Effector CD4-positive, alpha-beta T cell (primary cell): Measurements from ENCODE around the gene POP4.
"Not testable (repeated sequence)": the region's sequence is repeated elsewhere in the genome, so short reads cannot be mapped to it uniquely, and the experiment has no call there.

Source experiments
- DNase-seq: peaks from one replicate; pipeline ENCODE4 v3.0.0-alpha.2; 2020

POP4 gene

DNA sequence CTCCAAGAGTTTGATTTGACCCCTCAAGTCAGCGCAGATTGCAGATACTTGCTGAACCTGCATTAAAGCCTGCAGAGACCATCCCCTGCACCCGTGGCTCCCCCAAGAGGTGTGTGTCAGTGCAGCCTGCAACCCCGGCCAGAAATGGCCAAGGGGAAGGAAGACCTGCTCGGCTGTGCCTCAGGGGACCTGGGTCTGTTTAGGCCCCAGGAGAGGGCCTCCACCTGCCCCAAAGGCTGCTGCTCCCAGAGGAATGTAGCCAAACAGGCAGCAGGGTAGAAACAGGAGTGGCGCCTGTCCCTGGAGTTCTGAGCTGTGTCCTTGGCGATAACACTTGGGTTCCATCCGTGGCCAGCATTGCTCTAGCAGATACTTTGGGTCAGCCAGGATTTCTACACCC lies 8.0 kb downstream of the POP4 start:
- no peak for DNase-seq

DNA sequence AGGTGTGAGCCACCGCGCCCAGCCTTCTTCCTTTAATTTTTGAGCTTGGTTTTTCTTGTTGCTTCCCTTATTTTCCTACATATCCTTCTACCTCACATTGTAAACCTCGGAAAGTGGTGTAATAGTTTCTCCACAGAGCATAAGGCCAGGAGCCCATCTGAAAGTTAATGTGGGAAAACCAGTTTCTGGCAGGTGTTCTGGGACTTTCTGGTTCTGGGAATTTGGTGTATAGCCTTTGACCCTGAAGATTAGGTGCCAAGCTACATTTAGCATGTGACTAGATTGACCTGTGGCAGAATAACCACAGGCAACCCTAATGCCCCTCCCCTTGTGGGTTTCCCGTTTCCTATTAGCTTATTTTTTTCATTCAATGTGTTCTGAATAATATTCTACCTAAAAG lies 8.7 kb downstream of the POP4 start:
- no peak for DNase-seq

DNA sequence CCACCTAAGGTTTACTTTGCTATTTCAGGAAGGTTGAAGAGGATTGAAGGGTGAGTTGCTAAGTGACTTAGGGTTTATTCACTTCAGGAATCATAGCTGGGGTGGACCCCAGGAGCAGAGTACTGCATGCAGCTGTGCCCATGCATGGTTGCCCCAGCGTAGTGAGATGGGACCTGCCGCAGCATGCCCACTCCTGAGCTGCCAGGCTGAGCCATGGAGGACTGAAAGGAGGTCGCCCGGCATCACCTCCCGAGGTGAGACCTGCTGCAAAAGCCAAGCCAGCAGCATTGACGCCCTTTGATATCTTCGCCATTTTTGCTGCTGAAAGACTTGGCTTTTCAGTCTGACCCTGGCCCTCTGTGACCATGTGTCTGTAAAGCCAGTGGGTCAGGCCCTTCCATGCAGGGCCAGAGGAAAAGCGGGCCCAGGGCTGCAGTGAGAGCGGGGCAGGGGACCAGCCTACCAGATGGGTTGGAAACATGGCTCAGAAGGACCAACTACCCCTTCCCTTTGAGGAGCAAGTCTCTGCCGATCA lies 9.9 kb downstream of the POP4 start:
- no peak for DNase-seq

DNA sequence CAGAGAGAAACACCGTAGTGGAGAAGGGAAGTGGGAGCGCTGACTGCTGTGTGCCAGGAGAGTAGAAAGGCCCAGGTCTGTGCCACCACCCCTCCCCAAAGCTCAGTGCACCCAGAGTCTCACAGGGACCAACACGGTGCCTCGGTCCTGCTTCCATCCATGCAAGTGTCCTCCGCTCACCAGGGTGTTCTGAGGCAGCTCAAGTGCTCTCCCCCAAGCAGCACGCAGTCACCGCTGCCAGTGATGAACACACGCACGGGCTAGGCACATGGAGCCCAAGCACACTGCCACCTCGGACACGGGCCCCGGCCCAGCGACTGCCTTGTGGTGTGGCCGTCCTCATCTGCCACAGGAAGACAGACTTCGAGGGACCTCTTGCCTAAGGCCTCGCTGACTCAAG lies 10.5 kb downstream of the POP4 start:
- no peak for DNase-seq

DNA sequence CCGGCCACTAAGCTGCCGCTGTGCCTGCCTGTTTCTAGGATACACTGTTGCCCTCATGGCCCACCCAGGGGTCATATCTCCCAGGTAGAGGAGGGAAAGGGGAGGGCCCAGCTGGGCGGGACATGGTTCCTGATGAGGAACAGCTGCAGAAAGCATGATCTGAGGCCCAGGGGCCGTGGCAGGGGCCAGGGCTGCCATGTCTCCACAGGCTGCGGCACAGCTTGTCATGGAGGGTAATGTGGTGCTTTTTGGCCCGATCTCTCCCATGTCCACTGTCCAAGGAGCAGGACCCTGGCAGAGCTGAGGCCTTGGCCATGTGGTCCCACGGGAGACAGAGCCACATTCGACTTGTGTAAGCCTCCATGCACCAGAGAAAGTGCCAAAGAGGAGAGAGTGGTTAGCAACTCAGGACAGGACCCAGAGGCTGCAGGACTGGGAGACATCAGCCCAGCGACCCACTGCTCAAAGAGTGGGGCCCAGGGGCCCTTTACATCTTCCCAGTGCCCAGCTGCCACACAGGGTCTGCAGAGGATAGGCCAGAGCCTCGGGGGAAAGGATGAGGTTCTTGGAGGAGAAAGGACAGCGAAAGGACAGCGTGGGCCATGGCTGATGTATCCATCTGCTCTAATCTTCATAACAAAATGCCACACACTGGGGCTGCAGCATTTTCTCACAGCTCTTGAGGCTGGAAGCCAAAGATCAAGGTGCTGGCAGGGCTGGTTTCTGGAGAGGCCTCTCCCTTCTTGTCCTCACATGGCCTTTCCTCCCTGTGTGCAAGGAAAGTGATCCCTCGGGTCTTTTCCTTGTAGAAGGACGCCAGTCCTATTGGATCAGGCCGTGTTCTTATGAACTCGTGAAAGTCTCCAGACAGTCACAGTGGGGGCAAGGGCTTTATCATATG lies 11.5 kb downstream of the POP4 start:
- DNase-seq: no peak

DNA sequence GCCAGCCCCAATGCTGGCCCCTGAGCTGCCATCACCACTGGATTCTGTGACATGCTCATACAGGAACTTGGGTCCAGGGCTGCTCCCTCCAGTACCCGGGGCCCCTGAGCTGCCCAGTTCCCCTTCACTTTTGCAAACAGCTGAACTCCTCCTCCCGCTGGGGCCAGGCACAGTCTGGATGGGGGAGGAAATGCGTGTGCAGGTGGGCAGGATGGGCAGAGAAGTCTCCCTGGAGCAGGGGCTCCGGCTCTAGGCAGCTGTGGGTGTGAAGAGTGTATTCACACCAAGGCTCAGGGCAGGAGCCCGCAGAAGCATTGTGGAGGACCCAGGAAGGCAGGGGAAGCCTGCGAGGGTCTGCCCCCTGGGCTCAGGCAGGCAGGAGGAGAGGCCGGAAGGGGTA lies 12.4 kb downstream of the POP4 start:
- DNase-seq: no peak

DNA sequence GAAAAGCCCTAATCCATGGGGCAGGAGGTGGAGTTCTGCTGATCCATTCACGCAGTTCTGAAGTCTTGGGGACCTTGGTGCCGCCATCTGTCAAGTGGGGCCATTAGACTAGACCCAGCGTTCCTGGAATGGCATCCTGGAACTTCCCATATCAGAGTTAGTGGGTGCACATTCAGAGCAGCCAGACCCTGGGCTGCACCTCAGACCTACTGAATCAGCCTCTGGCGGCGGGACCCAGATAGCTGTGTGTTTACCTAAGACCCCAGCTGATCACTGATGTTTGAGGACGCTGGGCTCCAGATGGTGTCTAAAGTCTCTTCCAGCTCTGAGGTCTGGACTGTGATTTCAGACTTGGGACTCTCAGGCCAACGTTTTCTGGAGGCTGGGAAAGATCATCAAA lies 12.8 kb downstream of the POP4 start:
- no peak for DNase-seq

DNA sequence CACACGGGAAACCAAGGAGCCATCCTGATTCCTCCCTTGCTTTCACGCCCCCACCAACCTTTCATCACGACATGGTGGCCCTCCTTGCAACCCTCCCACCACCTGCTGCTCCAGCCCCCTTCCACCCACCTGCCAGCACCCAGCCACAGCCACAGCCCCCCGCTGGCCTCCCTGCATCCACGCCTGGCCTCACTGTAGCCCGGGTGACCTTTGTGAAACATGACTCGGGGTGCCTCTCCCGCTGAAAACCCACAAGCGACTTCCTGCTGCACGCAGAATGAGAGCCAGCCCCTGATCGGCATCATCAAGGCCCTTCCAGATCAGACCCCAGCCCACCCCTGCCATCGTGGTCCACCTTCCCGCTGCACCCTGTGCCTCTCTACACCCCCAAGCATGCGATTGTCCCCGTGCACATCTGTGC lies 14.9 kb downstream of the POP4 start:
- DNase-seq: no peak

DNA sequence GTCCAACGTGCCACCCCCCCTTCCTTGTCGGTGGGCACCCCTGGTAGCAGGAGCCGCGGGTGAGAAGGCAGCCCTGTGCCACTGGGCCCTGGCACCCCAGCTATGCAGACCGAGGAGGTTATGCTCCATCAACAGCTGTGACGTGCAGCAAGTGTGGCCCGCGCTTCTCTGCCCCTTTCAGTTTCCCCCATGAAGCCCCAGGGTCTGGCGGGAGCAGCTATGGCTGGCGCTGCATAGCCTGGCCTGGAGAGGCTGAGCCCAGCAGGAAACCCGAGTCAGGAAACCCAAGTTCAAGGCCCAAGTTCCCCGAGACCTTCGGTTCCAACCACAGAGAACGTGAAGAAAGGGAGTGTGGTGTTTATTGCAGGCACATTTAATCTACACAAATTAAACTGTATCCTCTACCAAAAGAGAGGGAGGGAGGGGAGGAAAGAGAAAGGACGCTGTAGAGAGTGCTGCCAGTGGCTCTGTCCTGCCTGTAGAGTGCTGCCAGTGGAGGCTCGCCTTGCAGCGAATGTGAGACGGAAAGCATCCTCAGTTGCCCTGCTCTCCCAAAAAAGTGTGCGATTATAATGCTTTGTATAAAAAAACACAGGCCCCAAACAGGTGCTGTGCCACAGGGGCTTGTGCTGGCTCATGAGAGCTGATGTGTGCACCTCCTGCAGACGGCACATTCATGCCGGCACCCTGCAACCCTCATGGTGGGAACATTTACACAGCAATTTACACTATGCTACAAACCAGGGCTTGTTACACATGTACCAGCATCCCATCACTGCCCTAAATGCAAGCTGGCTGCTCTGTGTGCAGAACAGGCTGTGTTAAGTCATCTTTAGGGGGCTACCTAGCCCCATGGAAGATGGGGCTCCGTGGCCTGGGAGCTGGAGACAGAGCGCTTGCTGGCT lies 16.3 kb downstream of the POP4 start:
- no peak for DNase-seq

DNA sequence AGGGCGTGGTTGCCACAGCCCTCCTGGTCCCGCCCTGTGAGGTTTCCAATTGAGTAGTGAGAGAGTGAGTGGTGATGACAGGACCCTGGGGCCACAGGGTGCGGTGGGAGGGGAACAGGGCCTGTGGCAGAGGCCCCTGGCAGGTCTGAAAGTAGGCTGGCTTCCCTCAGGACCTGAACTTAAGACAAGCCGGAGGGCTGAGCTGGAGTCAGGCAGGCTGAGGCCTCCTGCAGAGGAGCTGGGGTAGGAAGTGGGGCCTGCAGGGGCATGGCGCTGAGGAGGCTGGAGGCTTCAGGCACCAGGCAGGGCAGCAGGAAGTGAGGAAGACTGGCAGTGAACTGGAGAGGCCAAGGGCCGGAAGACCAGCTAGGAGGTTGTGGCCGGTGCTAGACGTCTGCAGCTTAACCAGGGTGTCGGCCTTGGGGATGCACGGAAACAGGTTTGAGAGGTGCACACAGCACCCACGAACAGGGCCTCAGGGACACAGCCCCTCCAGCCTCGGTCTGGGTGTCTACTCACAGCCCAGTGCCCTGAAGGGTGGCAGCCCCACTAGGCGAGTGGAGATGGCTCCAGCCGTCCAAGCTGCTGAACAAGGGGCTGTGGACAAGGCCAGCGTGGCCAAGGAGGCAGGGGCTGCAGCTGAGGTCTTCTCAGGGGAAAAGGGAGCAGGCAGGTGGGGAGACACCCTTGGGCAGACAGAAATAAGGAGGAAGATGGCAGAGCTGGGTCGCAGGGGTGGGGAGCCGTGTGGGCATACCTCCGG lies 17.8 kb downstream of the POP4 start:
- DNase-seq: no peak

DNA sequence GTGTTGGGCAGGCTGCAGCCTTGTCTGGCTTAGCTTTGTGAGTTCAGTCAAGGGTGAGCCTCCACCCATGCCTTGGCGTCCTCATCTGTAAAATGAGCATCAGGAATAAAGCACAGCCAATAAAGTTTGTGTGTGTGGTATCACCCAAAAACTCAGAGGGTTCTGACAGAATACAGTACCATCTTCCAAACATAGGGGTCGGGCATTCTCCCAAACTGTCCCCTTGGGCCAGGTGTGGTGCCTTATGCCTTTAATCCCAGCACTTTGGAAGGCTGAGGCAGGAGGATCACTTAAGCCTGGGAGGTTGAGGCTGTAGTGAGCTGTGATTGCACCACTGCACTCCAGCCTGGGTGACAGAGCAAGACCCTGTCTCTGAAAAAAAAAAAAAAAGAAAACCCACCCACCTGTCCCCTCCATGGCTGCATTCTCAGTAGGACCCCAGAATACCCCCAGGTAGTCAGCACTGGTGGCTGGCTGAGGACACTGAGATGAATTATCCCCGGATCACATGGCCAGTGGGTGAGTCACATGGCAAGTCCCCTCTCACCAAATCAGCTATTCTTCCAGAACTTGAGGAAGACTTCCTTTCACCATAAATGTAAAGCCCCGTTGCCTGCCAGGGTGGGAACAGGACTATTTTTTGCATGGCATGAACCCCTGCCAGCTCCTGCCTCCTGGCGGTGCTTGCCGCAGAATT lies 18.6 kb downstream of the POP4 start:
- DNase-seq: no peak

DNA sequence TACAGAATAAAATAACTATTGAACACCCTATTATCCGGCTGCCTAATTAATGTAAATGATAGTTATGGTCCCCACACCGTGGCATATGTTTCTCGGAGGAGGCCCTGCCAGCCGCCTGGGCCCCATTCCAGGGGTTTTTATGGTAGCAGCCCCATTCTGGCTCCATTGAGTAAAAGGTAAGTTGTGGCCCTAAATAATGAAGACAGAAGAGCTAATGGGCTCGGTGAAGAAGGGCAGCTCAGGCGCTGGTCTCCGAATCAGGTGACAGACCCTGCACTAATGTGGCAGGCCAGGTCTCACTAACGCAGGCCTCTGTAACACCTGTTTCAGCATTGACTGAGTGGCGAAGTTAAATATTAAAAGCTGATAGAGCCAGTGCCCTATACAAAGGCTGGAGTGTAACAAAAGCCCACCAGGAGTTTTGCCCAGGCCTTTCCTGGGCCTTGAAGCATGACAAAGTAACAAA lies 19.1 kb downstream of the POP4 start:
- no peak for DNase-seq

DNA sequence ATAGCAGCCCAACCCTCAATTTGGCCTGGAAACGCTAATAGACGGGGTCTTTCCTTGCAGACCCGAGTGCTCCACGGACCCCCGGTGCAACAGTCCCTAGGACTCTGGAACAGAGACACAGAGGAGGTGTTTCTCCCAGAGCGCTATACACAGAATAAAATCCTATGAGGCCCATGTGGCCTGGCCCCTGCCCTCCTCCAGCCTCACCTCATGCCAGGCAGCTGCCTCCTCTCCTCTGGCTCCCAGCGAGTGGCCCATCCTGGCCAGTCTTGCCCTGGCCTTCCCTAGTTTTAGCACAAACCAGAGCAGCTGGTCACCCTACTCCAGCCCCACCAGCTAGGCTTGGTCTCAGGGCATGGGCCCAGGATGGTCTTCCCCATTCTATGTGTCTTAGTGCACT lies 20.3 kb downstream of the POP4 start:
- DNase-seq: no peak

DNA sequence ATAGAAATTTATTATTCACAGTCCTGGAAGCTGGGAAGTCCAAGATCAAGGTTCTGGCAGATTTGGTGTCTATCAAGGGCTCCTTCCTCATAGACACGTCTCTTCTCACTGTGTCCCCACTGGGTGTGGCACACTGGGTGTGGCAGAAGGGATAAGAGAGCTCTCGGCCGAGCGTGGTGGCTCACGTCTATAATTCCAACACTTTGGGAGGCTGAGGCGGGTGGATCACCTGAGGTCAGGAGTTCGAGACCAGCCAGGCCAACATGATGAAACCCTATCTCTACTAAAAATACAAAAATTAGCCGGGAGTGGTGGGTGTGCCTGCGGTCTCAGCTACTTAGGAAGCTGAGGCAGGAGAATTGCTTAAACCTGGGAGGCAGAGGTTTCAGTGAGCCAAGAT lies 20.7 kb downstream of the POP4 start:
- DNase-seq: not testable (repeated sequence)

DNA sequence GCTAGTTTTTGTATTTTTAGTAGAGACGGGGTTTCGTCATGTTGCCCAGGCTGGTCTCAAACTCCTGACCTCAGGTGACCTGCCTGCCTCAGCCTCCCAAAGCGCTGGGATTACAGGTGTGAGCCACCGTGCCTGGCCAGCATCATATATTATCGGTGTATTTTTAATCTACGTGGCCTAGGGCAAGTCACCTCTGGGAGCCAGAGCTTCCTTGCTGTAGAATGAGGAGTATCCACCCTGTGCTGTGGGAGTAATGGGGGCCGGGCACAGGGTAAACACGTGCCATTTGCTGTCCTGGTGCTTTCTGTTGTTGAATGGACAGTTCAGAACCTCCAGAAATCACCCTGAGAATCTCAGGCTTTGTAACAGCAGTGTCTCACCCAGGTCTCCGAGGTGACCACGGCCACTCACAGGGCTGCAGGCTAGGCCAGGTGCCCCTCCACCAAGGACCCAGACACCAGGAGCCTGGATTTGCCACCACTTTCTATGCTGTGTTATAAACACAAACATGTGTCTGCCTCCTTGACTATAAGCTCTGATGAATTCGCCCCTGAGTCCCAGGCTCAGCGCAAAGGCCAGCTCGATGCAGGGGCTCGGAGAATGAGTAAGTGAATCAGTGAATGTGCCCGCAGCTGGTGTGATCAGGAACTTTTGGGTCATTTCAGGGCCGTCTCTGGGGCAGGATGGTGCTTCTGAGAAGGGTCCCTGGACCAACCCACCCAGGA lies 22.7 kb downstream of the POP4 start:
- no peak for DNase-seq

DNA sequence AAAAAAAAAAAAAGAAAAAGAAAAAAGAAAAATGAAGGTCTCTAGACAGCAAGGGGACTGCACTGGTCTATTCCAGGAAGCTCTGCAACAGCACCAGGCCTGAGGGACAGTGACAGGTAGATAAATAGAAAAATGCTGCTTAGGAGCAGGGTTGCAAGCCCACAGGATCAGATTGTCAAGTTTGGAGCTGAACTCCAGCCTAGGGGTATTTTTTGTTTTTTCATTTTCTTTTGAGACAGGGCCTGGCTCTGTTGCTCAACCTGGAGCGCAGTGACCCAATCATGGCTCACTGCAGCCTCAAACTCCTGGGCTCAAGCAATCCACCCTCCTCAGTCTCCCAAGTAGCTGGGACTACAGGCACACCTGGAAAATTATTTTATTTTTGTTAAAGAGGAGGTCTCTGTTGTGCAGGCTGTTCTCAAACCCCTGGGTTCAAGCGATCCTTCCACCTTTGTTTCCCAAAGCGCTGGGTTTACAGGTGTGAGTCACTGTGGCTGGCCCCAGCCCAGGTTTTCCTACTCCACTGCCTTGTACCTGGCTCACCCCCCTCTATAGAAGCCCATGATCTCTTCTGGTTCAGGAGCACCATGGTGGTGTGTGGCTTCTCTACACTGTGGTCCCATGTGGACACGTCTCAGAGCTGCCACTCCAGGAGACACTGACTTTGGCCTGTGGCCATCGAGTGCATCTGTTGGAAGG lies 23.9 kb downstream of the POP4 start:
- no peak for DNase-seq

DNA sequence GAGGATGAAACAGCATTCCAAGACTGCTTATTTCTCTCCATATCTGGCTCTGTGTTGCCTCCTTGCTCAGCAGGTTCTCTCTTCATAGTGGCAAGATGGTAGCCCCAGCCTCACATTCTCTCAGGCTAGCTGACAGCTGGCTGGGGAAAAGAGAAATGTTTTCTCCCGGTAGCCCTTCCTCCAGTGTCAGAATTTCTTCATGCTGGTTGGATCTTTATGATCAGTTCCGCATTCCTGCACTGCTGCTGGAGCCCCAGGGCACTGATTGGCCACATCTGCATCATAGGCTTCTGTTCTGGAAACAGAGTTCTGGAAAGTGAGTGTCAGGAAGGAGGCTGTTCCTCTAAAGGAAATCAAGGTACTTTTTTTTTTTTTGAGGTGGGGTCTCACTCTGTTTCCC lies 24.6 kb downstream of the POP4 start:
- no peak for DNase-seq

DNA sequence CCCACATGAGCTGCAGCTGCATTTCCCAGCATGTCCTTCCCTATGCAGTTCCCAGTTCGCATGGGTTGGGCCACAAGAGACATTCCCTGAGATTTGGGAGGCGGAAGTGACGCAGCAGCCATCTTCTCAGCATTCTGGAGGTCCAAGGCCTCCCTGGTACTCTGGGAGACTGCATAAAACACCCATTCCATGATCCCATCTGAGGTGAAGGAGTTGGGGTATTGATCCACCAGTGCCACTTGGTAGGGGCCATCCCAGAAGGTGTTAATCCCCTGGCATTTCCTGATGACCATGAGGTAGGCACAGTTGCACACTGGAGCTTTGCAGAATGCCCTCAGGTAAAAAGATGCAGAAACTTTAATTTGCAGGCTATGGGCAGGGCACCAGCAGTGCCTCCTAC lies 25.4 kb downstream of the POP4 start:
- DNase-seq: no peak

DNA sequence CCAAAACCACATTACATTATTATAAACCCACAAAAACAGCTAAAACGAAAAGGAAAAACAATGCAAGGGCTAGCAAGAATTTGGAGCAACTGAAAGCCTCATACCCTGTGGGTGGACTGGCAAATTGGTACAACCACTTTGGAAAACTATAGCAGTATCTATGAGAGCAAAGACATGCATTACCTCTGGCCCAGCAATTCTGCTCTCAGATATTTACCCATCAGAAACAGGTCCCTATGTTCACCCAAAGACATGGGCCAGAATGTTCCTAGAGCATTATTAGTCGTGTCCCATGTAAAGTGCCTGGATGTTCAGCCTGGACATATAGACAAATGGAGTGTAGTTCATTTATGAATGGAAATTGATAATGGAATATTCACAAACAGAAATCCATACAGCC lies 27.9 kb downstream of the POP4 start:
- no peak for DNase-seq

DNA sequence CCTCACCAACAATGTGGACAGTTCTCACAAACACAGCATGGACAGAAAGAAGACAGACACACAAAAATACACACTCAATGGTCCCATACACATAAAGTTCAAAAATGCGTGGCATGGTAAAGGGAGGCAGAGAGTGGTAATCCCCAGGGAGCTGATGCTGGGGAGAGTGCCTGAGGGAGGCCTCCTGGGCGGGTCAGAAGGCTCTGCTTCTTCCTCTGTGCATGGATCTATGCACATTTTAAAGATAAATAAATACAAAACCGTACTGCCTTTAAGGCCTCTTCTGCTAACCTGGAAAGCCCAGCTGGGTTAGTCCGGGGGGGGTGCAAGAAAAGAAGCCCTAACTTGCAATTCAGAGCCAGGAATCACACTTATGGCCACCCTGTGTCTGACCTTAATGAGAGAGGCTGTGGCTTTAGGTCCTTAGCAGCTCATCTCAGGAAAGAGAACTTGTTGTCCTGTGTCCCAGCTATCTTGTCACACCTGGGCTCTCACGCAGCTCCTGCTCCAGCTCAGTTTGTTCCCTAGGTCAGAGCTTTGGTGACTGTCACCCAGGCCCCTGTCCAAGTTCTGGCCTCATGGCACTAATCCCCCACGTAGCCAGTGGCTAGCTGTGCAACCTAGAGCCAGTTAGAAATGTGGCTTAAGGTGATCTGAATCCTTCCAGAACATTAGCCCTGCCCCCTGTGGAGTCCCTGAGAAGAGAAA lies 28.5 kb downstream of the POP4 start:
- no peak for DNase-seq
